ENCODE results near the gene CFL1.

DNA sequence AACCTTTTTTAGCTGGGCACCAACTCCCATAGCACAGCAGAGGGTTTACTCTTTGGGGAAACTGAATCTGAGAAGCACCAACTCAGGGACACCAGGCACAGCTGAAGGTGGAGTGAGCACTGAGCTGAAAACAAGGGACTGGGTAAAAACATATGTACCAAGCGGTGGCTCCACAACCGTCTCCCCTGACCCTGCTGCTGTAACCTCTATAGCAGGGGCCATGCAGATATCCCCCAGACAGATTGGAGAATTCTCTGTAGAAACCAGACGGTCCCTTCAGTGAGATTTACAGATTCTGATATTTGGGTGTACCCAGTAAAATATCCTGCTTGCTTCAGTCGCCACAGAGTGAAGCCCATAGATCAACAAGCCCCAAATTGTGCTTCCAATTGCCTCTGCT lies 28.5 kb downstream of the CFL1 start:
- no peak for TF ChIP-seq POLR2A (IDR thresholded peaks at IDR 0.05)
- TF ChIP-seq, protein P1, sequence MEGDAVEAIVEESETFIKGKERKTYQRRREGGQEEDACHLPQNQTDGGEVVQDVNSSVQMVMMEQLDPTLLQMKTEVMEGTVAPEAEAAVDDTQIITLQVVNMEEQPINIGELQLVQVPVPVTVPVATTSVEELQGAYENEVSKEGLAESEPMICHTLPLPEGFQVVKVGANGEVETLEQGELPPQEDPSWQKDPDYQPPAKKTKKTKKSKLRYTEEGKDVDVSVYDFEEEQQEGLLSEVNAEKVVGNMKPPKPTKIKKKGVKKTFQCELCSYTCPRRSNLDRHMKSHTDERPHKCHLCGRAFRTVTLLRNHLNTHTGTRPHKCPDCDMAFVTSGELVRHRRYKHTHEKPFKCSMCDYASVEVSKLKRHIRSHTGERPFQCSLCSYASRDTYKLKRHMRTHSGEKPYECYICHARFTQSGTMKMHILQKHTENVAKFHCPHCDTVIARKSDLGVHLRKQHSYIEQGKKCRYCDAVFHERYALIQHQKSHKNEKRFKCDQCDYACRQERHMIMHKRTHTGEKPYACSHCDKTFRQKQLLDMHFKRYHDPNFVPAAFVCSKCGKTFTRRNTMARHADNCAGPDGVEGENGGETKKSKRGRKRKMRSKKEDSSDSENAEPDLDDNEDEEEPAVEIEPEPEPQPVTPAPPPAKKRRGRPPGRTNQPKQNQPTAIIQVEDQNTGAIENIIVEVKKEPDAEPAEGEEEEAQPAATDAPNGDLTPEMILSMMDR (IDR thresholded peaks at IDR 0.05): no peak

All from ovary (tissue), 3 donors.